GM20431 (cell line): ENCODE measurements around the gene SHISAL1.

ENCODE experiments used
- in situ Hi-C: fragments of 300-500 bp; cut with MseI, MboI; formaldehyde crosslinking; loops from one replicate; pipeline ENCODE4 v1.15.0; 2020; ENCODE audit warnings: low sequenced_read_pairs; ENCODE audit not compliant: unreplicated experiment

Gene SHISAL1

DNA sequence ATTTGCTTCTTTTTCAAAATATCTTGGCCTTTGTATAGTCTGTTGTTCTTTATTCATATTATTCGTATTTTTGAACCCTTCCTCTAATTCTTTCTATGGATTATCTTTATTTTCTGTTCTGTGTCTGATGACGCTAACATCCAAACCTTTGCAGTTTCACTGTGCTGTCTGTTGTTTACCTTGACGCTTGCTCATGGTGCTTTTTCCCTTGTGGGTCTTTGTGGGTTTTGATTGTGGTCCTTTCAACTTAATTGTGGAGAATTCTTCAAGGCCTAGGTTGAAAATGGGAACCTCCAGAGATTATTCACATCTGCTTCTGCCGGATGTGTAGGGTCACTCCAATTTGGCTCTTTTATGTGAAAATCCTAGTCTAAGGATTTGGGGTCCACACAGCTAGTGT lies 97.5 kb downstream of the SHISAL1 start:
- in situ Hi-C loops: no loop called here

DNA sequence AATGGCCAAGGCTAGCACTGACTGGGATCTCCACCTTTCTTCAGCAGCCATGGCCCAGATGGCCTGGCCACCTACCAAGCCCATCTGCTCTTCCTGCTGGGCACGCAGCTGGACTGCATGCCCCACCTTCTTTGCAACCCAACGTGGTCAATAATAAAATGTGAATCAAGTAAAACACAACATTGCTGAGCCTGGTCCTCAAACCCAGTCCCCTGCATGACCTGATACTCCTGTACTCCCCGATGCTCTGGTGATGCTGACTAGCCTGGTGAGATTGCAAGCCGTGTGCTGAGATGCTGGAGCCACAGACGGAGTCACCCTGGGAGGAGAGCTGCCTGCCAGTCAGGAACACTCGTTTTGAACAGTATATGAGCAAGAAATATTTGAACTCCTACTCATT lies 98.0 kb downstream of the SHISAL1 start:
- in situ Hi-C loops: no loop called here

DNA sequence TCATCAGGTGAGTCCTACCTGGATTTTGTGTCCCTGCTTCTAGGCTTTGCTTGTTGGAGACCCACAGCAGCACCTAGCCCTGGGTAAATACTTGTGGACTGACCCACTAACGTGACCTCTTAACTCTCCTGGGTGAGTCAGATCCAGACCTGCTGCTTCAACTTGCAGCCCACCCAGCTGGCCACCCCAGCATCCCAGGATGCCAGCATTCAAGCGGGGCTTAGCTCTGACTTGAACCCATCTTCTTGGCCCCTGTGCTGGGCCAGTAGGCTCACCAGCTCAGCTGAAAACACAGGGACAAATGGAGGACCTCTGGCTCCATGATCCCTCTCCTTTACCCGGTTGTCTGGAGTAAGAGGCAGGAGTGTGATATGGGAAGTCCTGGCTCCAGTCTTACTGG lies 98.6 kb downstream of the SHISAL1 start:
- in situ Hi-C loops: no loop called here

DNA sequence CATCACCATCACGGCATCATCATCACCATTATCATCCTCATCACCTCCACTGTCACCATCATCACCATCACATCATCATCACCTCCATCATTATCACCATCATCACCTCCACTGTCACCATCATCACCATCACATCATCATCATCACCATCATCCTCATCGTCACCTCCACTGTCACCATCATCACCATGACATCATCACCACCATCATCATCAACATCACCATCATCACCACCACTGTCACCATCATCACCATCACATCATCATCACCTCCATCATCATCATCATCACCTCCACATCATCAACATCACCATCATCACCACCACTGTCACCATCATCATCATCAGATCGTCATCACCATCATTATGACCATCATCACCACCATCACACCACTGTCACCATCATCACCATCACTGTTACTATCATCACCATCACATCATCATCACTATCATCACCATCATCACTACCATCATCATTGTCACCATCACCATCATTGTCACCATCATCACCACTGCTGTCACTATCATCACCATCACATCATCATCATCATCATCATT lies 99.2 kb downstream of the SHISAL1 start:
- in situ Hi-C loops: no loop called here

DNA sequence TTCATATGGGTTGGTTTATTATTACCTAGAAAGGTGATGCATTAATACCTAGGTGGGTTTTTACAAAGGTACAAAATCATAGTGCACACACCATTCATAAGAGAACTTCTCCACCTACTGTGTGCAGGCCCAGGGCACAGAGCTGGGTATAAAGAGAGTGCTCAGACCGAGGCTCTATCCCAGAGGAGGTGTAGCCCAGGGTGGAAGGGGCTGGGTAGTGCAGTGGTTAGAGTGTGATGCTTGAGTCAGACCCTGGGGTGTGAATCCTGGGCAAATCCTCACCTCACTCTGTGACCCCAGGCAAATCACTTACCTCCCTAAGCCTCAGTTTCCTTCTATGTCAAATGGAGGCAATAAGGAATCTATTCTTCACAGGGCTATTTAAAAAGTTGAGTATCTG lies 99.8 kb downstream of the SHISAL1 start:
- in situ Hi-C loops: no loop called here

DNA sequence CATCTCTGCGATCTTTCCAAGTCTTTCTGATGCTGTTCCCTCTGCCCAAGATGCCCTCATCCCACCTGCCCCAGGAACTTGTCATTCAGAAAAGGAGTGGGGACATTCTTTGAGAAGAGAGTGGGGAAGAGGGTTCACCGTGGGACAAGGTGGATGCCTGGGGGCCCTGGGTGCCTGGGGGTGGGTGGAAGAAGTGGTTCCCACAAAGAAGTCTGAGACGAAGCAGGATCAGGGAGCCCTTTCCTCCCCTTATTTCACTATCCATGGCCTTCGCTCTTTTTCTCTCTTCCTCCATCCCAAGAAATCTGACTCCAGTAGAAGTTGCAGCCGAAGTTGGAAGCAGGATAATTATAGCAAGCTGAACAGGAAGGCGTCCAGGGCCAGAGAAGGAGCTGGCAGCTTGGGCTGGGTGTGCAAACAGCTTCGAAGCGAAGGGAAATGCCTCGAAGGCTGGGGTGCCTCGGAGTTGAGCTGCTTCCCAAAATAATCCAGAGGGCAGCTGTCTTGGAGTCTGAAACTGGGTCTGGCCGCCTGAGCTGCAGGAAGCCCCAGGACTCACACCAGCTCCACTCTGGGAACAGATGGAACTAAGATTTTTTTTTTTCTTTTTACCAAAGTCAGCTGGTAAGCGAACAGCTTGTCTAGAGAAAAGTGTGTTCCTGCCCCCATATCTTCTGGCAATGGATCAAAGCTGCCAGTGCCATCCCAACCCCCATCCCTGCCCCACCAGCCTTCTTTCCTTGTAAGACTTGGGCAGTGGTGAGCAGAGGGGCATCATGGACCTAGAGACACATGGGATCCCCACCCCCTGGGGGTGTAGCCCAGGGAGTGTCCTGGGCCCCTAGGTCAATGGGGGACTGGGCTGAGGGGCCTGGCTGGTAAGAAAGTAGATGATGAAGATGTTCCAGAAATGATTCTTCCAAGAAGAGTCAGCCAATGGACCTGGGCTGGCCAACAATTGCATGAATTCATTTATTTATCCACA lies 100.5 kb downstream of the SHISAL1 start:
- in situ Hi-C loops: no loop called here

DNA sequence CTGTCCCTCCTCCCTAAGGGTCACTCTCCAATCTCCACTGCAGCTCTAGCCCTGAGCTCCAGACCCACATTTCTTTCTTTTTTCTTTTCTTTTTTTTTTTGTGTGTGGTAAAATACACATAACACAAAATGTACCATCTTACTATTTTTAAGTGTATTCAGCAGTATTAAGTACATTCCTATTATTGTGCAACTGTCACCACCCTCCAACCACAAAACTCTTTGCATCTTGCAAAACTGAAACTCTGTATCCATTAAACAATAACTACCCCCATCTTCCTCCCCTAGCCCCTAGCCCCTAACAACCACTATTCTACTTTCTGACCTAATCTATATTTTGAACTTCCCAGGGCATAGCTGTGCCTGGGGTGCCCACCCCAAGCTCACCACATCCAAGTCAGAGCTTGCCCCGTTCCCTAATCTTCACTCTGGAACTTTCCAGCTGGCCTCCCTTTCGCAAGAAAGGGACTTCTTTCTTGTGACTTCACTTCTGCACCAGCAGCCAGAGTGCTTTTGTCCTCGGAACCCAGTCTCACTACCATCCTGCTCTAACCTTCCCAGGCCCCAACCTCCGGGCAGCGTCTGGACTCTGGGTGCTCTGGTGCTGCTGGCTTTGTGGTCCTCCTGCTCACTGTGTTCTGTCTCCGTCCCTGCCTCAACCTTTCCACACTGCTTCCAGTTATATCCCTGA lies 101.3 kb downstream of the SHISAL1 start:
- in situ Hi-C loops: no loop called here

DNA sequence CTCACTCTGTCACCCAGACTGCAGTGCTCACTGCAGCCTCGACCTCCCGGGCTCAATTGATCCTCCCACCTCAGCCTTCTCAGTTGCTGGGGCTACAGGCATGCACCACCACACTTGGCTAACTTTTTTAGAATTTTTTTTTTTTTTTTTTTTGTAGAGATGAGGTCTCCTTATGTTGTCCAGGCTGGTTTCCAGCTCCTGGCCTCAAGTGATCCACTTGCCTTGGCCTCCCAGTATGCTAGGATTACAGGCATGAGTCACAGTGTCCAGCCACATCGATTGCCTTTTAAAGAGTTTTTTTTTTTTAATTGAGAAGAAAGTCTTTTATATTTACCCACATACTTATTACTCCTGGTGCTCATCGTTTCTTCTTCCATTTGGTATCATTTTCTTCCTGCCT lies 102.0 kb downstream of the SHISAL1 start:
- in situ Hi-C loops: no loop called here

DNA sequence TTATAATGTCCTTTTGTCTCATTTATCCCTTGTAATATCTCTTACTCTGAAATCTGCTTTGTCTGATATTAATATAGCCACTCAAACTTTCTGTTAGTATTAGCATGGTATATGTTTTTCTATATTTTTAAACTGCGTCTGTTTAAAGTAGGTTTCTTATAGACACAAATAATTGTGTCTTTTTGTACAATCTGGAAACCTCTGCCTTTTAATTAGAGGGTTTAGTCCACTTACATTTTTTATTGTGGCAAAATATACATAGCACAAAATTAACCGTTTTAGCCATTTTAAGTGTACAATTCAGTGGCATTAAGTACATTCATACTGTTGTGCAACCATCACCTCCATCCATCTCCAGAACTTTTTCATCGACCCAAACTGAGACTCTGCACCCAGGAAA lies 103.4 kb downstream of the SHISAL1 start:
- in situ Hi-C loops: no loop called here

DNA sequence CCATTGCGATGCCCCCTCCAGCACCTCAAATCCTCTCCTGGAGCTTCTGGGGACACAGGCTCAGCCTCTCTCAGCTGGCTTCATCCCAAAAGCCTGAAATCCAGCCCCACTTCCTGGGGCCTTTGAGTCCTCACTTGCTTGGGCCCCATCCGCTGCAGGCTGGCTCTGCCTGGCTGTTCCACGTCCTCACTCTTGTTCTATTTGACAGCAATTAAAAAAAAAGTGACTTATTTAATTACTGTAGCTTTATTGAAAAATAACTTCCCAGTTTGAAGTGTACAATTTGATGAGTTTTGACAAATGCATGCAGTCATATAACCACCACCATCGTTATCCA lies 104.8 kb downstream of the SHISAL1 start:
- in situ Hi-C loops: no loop called here

DNA sequence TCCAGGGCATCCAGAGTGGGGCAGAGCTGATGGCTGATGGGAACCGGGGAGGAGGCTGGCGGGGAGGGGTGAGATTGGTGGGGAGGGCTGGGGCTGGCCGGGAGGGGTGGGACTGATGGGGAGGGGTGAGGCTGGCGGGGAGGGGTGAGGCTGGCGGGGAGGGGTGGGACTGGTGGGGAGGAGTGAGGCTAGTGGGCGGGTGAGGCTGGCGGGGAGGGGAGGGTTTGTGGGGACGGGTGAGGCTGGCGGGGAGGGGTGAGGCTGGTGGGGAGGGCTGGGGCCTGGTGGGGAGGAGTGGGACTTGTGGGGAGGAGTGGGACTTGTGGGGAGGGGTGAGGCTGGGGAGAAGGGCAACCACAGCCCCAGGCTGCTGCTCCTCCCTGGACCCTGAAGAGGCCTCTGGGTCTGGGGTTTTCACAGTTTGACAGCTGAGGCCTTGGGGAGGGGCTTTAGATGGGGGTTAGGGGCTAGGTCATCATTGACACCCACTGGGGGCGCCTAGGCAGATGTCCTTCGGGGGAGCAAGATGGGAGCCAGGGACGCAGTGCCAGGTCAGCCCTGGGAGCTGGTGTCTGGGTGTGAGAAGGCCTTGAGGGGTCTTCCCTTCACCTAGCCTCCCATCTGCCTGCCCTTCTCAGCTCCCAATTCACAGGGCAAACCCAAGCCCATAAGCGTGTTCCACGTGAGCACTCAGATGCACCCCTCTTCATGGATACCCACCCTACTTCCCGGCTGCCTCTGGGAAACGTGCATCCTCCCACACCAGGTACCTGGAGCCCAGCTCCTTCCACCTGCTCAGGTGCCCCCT lies 105.4 kb downstream of the SHISAL1 start:
- in situ Hi-C loops: no loop called here

DNA sequence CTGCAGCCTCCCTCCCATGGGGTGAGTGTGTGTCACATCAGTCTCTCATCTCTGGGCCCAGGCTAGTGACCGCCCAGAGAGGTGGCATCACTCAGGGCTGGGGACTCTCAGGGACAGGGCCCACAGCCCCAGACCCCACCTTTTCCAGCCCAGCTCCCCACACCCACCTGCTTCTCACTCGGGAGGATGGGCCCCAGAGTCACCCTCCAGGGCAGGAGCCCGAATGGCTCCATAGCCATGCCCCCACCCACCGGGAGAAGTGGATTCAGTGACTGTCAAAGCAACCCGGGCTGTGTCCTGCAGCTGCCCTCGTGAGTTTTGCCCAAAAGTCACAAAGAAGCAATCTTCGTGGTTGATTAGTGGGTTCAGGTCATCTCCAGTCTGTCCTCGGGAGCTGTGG lies 106.1 kb downstream of the SHISAL1 start:
- in situ Hi-C loops: no loop called here

DNA sequence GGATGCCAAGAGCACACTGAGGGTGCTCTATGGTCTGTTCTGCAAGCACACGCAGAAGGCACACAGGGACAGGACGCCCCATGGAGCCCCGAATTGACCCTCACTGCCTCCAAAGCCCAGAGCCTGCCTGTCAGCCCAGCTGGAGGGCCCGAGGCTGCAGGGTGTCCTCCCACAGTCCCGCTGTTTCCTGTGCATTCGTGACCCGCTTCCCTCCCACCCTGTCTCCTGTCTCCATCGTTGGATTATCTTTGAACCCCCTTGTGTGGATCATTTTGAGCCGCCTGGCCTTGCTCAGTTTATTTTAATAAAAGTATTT lies 106.5 kb downstream of the SHISAL1 start:
- in situ Hi-C loops: no loop called here

DNA sequence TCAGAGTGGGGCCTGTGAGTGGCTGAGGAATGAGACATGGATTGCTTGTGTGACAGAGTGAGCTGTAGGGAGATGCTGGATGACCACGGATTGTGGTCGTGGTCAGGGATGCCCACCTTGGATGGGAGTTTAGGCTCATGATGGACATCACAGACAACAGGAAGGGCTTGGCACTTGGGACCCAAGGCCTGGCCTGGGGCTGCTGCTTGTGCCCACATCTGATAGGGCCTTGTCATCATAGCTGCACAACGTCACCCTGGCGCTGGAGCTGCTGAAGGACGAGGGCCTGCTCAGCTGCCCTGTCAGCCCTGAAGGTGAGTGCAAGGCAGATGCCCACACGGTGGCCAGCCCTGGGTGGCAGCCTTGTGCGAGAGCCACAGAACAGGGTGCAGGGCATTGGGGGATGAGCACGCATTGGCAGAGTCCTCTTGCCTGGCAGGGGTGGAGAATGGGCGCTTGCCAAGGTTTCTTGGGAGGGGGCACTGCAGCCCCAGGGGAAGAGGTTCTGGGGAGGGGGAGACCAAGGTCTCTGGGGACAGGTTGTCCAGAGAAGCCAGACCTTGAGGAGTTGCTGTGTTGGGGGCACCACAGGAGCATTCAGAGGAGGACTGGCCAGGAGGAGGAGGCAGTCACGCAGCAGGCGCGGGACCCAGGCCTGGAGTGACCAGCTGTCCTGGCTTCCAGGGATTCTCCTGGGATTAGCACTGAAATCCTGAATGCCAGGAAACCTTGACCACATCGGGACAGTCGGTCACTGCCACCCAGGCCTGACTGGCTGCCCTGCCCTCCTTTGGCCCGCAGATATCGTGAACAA lies 107.0 kb downstream of the SHISAL1 start:
- in situ Hi-C loops: no loop called here

DNA sequence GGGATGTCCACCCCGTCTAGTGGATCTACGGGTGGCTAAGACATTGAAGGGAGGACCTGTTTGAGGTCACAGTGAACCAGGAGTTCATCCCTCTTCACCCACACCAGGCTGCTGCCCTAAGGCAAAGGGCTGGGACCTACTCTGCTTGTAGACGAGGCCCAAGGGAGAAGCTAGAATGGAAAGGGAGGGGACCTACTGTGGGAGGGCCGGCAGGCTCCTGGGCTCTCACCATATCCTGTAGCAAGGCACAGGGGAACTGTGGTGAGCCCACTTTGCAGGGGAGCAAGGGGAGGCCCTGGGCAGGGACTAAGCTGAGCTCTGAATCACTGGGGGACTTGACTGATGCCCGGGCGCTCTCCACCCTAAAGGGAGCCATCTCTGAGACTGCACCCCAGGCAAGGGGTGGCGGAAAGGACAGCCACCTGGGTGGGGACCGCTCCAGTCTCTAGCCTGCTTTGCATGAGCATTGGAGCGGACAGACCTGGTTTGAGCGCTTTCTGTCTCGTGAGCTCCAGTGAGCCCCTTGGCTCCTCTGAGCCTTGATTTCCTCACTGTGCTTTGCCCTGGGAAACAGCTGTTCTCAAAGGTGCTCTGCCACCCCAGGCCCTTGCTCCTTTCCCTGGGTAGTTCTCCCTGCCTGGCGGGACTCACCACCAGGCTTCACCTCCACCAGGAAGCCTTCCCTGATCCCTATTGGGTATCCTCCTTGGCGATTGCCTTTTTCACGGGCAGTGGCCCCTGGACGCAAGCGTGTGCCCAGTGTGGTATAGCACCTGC lies 107.8 kb downstream of the SHISAL1 start:
- in situ Hi-C loops: no loop called here

DNA sequence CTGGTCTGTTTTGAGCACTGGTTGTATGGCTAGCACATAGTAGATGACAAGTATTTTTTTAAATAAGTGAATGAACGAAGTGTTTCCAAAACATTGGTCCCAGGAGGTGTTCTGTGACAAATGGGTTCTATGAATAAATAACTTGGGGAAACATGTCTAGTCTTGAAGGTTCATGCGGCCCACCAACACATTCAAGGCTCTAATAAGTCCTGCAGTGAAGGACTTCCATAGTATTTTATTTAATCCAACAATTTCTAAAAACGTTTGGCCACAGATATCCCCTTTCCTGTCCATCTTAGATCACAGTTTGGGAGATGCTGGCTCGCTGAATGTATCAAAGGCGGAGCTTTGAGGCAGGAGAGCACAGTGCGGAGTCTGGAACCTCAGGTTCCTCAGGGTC lies 109.5 kb downstream of the SHISAL1 start:
- in situ Hi-C loops: no loop called here

DNA sequence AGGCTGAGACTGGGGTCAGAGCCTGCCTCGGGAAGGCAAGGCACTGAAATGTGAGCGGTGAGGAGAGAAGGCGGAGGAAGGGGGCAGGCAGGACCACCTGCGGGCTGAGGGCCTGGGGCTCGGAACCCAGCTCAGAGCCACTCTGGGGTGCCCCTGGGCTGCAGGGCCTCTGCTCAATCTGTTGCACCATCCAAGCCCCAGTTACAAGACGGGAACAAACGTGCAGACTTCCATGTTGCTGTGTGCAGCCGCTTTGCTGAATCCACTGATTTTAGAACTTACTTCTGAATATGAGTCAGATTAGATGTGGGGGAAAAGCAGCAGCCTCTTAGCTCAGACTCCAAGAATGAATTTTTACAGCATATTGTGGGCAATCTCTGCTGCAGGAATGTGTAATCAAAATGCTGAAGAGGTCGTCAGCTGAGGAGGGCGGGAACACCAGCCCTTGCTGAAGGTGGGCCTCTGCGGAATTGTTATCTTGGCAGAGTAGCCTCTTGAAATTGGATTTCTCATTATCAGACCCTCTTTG lies 110.4 kb downstream of the SHISAL1 start:
- in situ Hi-C loops: no loop called here

DNA sequence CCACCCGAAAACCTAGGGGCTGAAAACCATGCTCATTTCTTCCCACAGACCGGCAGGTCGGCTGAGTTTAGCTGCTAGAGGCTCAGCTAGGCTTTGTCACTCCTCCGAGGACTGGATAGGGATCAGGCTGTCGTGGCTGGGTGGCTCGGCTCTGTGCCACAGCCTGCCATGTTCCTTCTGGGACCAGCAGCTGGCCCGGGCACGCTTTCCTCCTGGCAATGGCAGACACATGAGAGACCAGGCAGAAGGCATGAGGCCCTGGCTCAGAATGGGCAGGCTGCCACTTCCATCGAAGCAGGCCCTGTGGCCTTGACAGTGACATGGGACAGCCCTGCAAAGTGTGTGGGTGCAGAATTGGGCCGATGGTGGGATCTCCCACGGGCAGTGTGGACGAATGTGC lies 111.1 kb downstream of the SHISAL1 start:
- in situ Hi-C loops: no loop called here
